Activated naive CD4-positive, alpha-beta T cell treated with anti-CD3 and anti-CD28 coated beads, Interleukin-2, amount 50 U/mL, for 24 hours (primary cell): ENCODE results near the gene MIB2.
A peak's percentile ranks its signal among the peaks of the same experiment; 100 is the strongest.
"Not testable (repeated sequence)": the region's sequence is repeated elsewhere in the genome, so short reads cannot be mapped to it uniquely, and the experiment has no call there.

Experiments
- H3K27ac Mint-ChIP-seq: one replicate; pipeline ENCODE4 v1.8.0; 2021; ENCODE audit warnings: mild to moderate bottlenecking, mixed read lengths
- H3K27me3 Mint-ChIP-seq: one replicate; pipeline ENCODE4 v1.8.0; 2021; ENCODE audit warnings: mixed read lengths
- H3K36me3 Mint-ChIP-seq: one replicate; pipeline ENCODE4 v1.8.0; 2021; ENCODE audit warnings: mixed read lengths
- H3K4me1 Mint-ChIP-seq: one replicate; pipeline ENCODE4 v1.8.0; 2021; ENCODE audit warnings: mixed read lengths
- H3K4me3 Mint-ChIP-seq: one replicate; pipeline ENCODE4 v1.8.0; 2021; ENCODE audit warnings: mild to moderate bottlenecking, mixed read lengths
- H3K9me3 Mint-ChIP-seq: one replicate; pipeline ENCODE4 v1.8.0; 2021; ENCODE audit warnings: mixed read lengths

The MIB2 gene

DNA sequence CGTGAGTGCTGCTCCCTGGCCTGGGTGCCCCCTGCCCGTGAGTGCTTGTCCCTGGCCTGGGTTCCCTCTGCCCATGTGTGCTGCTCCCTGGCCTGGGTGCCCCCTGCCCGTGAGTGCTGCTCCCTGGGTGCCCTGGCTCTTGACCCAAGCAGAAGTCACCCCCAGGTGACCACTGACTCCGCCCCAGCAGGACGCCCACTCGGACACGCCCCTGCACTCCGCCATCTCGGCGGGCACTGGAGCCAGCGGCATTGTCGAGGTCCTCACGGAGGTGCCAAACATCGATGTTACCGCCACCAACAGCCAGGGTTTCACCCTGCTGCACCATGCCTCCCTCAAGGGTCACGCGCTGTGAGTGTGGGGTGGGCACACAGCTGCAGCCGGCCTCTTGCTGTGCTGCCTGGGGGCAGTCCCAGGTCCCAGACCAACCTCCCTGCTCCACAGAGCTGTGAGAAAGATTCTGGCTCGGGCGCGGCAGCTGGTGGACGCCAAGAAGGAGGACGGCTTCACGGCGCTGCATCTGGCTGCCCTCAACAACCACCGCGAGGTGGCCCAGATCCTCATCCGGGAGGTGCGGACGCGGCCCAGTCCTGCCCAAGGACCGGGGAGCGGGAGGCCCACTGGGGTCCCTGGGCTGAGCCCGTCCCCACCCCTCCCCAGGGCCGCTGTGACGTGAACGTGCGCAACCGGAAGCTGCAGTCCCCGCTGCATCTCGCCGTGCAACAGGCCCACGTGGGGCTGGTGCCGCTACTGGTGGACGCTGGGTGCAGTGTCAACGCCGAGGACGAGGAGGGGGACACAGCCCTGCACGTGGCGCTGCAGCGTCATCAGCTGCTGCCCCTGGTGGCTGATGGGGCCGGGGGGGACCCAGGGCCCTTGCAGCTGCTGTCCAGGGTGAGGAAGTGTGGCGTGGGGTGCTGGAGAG lies 12.8 kb downstream of the MIB2 start:
- Mint-ChIP-seq H3K27me3 (peaks cover 2% of the 10 kb centered on the region), H3K36me3 (no peaks in the 10 kb centered on the region), H3K27ac (no peak overlapping the region), H3K4me1 (peaks cover 3% of the 10 kb centered on the region), H3K9me3 (no peaks in the 10 kb centered on the region), H3K4me3 (peak overlapping the region; percentile 57)

DNA sequence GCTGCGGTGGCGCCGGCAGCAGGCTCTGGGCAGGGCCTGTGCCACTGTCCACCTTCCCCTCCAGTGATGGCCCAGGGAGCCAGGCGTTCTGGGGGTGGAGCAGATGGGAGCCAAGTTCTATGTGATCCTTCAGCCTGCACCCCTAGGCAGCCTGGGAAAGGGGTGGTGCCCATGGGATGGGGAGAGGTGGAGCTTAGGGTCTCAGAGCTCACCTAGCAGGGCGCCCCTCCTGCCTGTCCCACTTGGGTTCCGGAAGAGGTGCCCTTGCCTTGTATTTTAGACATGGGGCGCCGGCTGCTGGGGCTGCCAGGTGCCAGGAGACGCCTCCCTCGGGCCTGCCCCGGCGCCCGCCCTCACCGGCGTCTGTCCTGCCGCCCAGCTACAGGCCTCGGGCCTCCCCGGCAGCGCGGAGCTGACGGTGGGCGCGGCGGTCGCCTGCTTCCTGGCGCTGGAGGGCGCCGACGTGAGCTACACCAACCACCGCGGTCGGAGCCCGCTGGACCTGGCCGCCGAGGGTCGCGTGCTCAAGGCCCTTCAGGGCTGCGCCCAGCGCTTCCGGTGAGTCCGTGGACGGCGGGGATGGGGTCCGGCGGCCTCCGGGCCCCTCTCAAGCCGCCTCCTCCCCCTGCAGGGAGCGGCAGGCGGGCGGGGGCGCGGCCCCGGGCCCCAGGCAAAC lies 13.6 kb downstream of the MIB2 start:
- H3K27me3 Mint-ChIP-seq, result peaks cover 2% of the 10 kb centered on the region
- H3K36me3 Mint-ChIP-seq, result no peaks in the 10 kb centered on the region
- H3K27ac Mint-ChIP-seq, result no peak overlapping the region
- peak overlapping the region; percentile 57 for H3K4me3 Mint-ChIP-seq
- no peaks in the 10 kb centered on the region for H3K9me3 Mint-ChIP-seq
- H3K4me1 Mint-ChIP-seq, result peaks cover 3% of the 10 kb centered on the region

DNA sequence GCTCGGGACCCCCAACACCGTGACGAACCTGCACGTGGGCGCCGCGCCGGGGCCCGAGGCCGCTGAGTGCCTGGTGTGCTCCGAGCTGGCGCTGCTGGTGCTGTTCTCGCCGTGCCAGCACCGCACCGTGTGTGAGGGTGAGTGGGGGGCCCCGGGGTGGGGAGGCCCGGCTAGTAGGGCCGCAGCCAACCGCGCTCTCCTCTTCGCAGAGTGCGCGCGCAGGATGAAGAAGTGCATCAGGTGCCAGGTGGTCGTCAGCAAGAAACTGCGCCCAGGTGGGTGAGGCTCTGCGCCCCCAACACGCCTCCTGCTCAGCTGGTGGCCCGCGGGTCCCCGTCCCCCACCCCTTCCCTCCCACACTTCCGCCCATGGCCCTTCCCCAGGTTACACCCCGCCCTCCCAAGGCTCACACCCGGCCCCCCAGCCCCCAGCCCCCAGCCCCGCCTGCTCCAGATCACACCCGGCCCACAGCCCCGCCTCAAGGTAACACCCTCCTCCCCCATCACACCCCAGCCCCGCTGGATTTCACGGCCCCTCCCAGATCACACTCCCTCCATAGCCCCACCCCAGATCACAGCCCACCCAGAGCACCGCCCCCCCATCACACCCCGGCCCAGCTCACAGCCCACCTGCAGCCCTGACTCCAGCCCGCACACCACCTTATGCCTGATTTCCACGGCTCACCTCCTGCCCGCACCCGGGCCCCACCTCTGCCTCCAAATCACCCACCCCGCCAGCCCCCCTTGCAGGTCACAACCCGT lies 14.3 kb downstream of the MIB2 start:
- H3K4me1 Mint-ChIP-seq, result peaks cover 3% of the 10 kb centered on the region
- H3K36me3 Mint-ChIP-seq, result no peaks in the 10 kb centered on the region
- H3K27ac Mint-ChIP-seq, result peak overlapping the region; percentile 77
- H3K27me3 Mint-ChIP-seq, result peaks cover 2% of the 10 kb centered on the region
- H3K4me3 Mint-ChIP-seq, result peak overlapping the region; percentile 59
- no peaks in the 10 kb centered on the region for H3K9me3 Mint-ChIP-seq

DNA sequence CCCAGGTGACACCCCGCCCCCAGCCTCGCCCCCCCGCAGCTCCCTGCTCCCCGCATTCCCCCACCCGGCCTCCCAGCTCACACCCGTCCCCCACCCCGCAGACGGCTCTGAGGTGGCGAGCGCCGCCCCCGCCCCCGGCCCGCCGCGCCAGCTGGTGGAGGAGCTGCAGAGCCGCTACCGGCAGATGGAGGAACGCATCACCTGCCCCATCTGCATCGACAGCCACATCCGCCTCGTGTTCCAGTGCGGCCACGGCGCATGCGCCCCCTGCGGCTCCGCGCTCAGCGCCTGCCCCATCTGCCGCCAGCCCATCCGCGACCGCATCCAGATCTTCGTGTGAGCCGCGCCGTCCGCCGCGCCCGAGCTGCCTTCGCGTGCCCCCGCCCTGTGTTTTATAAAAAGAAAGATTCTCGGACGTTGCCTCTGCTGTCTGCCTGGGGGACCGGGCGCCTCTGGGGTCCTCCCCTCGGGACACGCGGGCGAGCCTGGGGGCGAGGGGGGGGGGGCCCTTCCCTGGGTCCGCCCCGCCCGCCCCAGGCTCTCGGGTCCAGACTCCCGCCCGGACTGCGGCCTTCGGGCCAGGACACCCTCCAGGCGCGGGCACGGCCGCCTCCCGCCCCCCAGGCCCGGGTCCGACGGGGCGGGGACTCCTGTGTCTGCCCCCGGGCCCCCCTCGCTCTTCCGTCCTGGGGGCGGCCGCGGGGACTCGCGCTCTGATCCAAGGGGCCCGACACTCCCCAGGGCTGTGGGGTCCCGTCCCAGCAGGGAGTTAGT lies 15.1 kb downstream of the MIB2 start:
- Mint-ChIP-seq H3K4me1 (peaks cover 3% of the 10 kb centered on the region), H3K9me3 (no peaks in the 10 kb centered on the region), H3K27ac (peak overlapping the region; percentile 94), H3K36me3 (no peaks in the 10 kb centered on the region), H3K27me3 (peaks cover 2% of the 10 kb centered on the region), H3K4me3 (peak overlapping the region; percentile 86)

DNA sequence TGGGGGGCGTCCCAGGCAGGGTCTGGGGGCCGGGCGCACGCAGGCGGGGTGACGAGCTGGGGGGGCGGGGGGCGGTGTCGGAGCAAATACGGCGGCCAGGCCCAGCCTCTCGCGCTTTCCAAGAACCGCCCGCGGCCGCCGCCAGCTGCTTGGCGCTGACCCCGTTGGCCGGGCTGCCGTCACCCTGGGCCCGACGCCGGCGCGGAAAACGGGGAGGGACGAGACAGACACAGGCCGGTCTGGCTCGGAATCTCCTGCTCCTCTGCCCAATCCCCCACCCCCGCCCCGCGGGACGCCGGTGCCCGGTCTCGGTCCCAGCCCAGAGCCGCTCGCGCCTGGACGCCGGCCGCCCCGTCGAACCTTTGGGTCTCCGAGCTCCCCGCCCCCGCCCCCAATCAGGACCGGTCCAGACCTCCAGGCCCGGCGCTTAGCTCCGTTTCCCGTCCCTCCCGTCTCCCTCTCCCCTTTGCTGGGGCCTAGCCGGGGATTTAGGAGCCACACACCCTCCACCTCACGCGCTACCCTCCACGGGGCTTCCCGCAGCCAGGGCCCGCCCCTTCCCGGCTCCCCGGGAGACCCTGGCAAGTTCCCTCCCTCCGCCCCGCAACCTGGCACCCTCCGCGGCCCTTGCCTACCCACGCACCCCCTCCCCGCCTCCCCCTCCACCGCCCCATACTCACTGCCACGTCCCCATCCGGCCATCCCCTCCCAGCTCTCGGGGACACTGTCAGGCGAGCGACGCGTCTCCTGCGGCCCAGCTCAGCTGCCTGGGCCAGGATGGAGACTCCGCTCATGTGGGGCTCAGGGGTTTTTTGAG lies 15.9 kb downstream of the MIB2 start:
- Mint-ChIP-seq H3K36me3 (no peaks in the 10 kb centered on the region), H3K27ac (peak overlapping the region; percentile 41), H3K9me3 (no peaks in the 10 kb centered on the region), H3K4me1 (peaks cover 3% of the 10 kb centered on the region), H3K27me3 (peaks cover 2% of the 10 kb centered on the region), H3K4me3 (peak overlapping the region; percentile 66)

DNA sequence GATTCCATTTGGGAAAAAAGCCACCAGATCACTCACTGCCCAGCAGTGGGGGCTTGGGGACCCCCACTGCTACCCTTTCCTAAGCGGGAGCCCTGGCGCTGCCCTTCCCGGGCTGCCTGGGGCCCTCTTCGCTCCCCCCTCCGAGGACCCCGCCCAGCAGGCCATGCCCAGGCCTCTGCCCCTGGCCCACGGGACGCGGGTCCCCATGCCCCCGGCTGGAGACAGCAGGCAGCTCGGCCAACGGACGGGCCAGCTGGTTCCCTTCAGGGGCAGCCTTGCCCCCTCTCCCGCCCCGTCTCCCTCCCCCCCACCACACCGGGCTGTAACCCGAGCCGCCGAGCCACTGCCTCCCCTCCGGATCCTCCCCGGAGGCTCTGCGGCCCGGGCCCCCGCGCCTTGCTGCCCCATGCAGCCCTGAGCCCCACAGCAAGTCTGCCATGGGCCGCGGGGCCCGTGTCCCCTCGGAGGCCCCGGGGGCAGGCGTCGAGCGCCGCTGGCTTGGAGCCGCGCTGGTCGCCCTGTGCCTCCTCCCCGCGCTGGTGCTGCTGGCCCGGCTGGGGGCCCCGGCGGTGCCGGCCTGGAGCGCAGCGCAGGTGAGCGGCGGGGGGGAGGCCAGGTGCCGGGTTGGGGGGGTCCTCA lies 16.6 kb downstream of the MIB2 start, which contains the start of gene MMP23B:
TSS of gene MMP23B (plus strand) at position 392 of the 639 bp plus-strand sequence. CDS start at position 438, 46 bp downstream.
- H3K27ac Mint-ChIP-seq, result peak within 1 kb of the TSS; percentile 41
- peaks cover 2% of the 10 kb centered on the region for H3K27me3 Mint-ChIP-seq
- no peaks in the 10 kb centered on the region for H3K9me3 Mint-ChIP-seq
- H3K36me3 Mint-ChIP-seq, result no peaks in the 10 kb centered on the region
- H3K4me1 Mint-ChIP-seq, result peaks cover 3% of the 10 kb centered on the region
- H3K4me3 Mint-ChIP-seq, result peak within 1 kb of the TSS; percentile 66

DNA sequence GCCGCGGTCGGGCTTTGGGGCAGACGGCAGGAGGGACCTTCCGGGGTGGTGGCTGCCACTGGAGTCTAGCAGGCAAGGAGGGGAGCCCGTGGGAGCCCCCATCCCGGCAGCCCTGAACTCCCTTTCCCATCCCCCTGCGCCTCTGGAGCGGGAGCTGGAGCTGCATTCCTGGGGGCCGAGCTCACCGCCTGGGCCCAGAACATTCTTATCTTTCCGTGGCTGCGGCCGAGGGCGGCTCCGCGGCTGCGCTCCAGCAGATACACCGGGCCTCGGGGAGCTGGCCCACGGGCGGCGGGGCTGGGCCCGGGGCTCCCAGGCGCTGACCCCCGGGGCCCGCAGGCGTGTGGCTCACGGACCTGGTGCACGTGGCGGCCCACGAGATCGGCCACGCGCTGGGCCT lies 18.1 kb downstream of the MIB2 start:
- not testable (repeated sequence) for H3K27me3 Mint-ChIP-seq, H3K4me1 Mint-ChIP-seq, H3K9me3 Mint-ChIP-seq, H3K27ac Mint-ChIP-seq, H3K4me3 Mint-ChIP-seq, H3K36me3 Mint-ChIP-seq

DNA sequence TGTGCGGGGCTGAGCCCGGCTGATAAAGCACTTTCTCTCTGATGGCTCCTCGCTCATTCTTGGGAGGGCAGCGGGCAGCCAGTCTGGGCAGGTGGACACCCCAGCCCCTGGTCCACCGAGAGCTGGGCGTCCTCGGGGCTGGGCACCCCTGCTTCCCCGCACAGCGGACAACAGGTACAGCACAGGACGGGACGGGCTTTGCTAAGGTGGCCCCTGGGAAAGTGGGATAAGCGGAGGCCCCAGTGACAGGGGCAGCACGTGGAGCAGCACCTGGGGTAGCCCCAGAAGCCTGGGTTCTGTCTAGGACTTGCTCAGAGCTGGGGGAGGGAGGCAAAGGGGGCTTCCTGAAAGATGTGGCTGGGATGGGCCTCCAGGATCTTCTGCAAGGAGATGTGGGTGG lies 19.3 kb downstream of the MIB2 start:
- H3K9me3 Mint-ChIP-seq, H3K4me1 Mint-ChIP-seq, H3K27ac Mint-ChIP-seq, H3K4me3 Mint-ChIP-seq, H3K27me3 Mint-ChIP-seq, H3K36me3 Mint-ChIP-seq: not testable (repeated sequence)

DNA sequence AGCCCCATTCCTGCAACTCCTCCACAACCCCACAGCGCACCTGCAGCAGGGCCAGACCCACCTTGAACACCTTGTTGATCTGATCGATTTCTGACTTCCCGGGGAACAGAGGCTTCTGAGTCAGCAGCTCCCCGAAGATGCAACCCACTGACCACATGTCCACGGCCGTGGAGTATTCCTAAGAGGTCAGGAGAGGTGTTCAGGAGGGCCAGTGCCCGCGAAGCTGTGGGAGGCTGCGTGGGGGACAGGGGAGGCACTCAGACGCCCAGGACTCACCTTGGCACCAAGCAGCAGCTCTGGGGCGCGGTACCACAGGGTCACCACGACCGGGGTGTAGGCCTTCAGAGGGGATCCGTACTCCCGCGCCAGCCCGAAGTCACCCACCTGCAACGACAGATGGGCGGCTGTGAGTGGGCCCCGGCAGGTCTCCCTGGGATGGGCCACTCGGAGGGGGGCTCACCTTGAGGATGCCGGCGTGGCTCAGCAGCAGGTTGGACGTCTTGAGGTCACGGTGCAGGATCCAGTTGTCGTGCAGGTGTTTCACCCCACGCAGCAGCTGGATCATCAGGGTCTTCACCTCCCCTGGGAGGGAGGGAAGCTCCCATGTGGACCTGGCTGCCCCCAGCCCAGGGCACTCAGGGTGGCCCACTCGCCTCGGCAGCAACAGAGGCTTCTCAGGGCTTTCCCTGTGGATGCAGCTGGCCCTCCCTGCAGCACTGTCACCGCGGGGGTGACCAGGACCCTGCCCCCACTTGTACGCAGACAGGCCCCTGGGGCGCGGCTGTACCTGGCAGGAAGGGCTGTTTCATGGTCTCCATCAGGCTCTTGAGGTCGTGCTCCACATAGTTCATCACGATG lies 21.6 kb downstream of the MIB2 start:
- H3K27ac Mint-ChIP-seq, H3K4me3 Mint-ChIP-seq, H3K4me1 Mint-ChIP-seq, H3K9me3 Mint-ChIP-seq, H3K36me3 Mint-ChIP-seq, H3K27me3 Mint-ChIP-seq: not testable (repeated sequence)

DNA sequence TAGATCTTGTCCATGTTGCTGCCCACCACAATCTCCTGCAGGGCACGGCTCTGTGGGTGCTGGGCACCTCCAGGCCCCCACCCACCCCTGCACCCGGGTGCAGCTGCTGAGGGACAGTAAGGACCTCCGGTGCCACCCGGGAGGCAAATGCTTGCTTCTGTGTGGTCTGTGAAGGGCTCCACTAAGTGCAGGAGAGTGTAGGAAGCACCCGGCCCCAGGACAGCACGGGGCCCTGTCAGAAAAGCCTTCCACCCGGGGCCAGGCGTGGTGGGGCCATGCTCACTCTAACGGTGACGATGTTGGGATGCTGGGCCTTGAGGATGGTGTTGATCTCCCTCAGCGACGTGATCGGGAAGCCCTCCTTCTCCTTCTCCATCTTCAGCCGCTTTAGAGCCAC lies 22.2 kb downstream of the MIB2 start:
- not testable (repeated sequence) for H3K27me3 Mint-ChIP-seq, H3K4me3 Mint-ChIP-seq, H3K36me3 Mint-ChIP-seq, H3K9me3 Mint-ChIP-seq, H3K4me1 Mint-ChIP-seq, H3K27ac Mint-ChIP-seq

DNA sequence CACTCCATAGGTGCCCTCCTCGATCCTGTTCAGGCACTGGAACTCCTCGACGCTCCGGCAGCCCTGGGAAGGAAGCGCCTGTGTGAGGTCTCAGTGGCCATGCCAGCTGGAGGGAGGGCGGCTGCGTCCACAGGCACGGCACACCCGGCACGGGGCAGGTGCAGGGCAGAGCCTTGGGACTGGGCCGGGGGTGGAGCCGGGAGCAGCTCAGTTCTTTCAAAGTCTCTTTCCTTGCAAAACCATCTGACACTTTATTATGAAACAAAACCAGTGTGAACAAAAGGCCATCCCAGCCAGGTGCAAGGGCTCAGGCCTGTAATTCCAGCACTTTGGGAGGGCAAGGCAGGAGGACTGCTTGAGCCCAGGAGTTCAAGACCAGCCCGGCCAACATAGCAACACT lies 23.2 kb downstream of the MIB2 start:
- not testable (repeated sequence) for H3K27me3 Mint-ChIP-seq, H3K9me3 Mint-ChIP-seq, H3K4me3 Mint-ChIP-seq, H3K27ac Mint-ChIP-seq, H3K36me3 Mint-ChIP-seq, H3K4me1 Mint-ChIP-seq

DNA sequence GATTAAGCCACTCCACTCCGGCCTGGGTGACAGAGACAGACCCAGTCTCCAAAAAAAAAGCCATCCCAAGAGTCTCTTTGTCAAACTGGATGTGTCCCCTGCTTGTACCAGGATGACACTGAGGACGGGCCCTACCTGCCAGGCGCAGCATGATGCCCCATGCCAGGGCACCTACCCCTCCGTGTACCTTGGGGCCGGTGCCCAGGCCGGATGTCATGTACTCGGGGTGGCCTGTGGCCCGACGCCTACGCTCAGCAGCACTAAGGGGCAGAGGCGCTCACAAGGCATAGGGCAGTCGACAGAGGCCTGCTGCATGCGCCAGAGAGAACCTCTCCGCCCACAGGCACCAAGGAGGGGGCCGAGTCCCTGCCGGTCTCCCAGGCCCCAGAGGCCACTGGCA lies 24.1 kb downstream of the MIB2 start:
- not testable (repeated sequence) for H3K27ac Mint-ChIP-seq, H3K4me3 Mint-ChIP-seq, H3K4me1 Mint-ChIP-seq, H3K36me3 Mint-ChIP-seq, H3K27me3 Mint-ChIP-seq, H3K9me3 Mint-ChIP-seq

DNA sequence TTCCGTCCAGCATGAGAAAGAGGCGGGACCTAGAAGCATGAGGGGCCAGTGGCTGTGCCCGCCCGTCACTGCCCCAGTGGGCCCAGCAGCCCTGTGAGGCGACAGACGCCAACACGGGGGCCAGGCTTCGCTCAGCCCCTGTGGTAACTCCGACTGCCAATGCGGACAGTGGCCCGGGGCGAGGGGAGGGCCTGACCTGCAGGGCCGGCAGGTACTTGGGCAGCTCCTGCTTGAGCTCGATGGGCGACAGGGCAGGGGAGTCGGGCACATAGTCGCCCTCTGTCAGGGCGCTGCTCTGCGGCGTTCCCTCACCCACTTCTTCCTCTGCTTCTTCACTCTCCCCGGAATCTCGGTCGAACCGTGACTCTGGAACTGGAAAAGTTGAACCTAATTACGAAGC lies 24.8 kb downstream of the MIB2 start:
- not testable (repeated sequence) for H3K4me1 Mint-ChIP-seq, H3K27ac Mint-ChIP-seq, H3K9me3 Mint-ChIP-seq, H3K27me3 Mint-ChIP-seq, H3K36me3 Mint-ChIP-seq, H3K4me3 Mint-ChIP-seq
